Stromal cell of bone marrow (primary cell): Measurements from ENCODE around the gene RALGAPA1.
"Not testable (repeated sequence)": the region's sequence is repeated elsewhere in the genome, so short reads cannot be mapped to it uniquely, and the experiment has no call there.

Experiments
- DNase-seq: peaks from one replicate; pipeline ENCODE4 v3.0.0-alpha.2; 2012; ENCODE audit warnings: low read depth

The RALGAPA1 gene

GRCh38 chr14:35808638-35809563, at the start of gene RALGAPA1:
Gene RALGAPA1, minus strand, starts transcription at chr14:35809295. Its CDS starts 460 bp downstream, at chr14:35808835.
- DNase-seq = peak; percentile 98

GRCh38 chr14:35858521-35859209, 49.6 kb upstream of the RALGAPA1 start:
- DNase-seq = no peak

GRCh38 chr14:35855876-35856481, 46.9 kb upstream of the RALGAPA1 start:
- DNase-seq = no peak

GRCh38 chr14:35854696-35855270, 45.7 kb upstream of the RALGAPA1 start:
- DNase-seq = no peak

GRCh38 chr14:35853225-35853624, 44.1 kb upstream of the RALGAPA1 start:
- no peak for DNase-seq

- no peak for DNase-seq
Measured at GRCh38 chr14:35851823-35852222, 42.7 kb upstream of the RALGAPA1 start.

- no peak for DNase-seq
Measured at GRCh38 chr14:35849122-35849521, 40.0 kb upstream of the RALGAPA1 start.

GRCh38 chr14:35847636-35848035, 38.5 kb upstream of the RALGAPA1 start:
- DNase-seq = no peak

- DNase-seq = no peak
Measured at GRCh38 chr14:35844494-35844893, 35.4 kb upstream of the RALGAPA1 start.

- DNase-seq = not testable (repeated sequence)
Measured at GRCh38 chr14:35842245-35842644, 33.1 kb upstream of the RALGAPA1 start.

- DNase-seq = not testable (repeated sequence)
Measured at GRCh38 chr14:35841704-35842103, 32.6 kb upstream of the RALGAPA1 start.

- no peak for DNase-seq
Measured at GRCh38 chr14:35835208-35835982, 26.3 kb upstream of the RALGAPA1 start.

GRCh38 chr14:35829449-35829848, 20.4 kb upstream of the RALGAPA1 start:
- DNase-seq = peak; percentile 45

GRCh38 chr14:35827678-35828472, 18.8 kb upstream of the RALGAPA1 start:
- no peak for DNase-seq

- peak; percentile 11 for DNase-seq
Measured at GRCh38 chr14:35826952-35827416, 17.9 kb upstream of the RALGAPA1 start.

GRCh38 chr14:35826218-35826951, 17.3 kb upstream of the RALGAPA1 start, which contains the start of gene BRMS1L:
Gene BRMS1L, plus strand, starts transcription at chr14:35826338. Its CDS starts 179 bp downstream, at chr14:35826517.
- DNase-seq = peak; percentile 98

GRCh38 chr14:35825968-35826217, 16.8 kb upstream of the RALGAPA1 start:
- DNase-seq = no peak

GRCh38 chr14:35824446-35825165, 15.5 kb upstream of the RALGAPA1 start:
- DNase-seq = not testable (repeated sequence)

GRCh38 chr14:35822501-35822900, 13.4 kb upstream of the RALGAPA1 start:
- DNase-seq = no peak
